Embryonic facial prominence (tissue), 1 donor: ENCODE results near the gene KANK3.

Source experiments
- DNase-seq: peaks from one replicate; pipeline ENCODE4 v3.0.0-alpha.2; 2016; ENCODE audit errors: extremely low spot score

Gene KANK3

GRCh38 chr19:8337728-8338127 lies 5.3 kb downstream of the KANK3 start:
- no peak for DNase-seq

- DNase-seq, result no peak
Observed at GRCh38 chr19:8336660-8337059, 6.4 kb downstream of the KANK3 start.

- no peak for DNase-seq
Observed at GRCh38 chr19:8336072-8336569, 6.9 kb downstream of the KANK3 start.

GRCh38 chr19:8335343-8336071 lies 7.6 kb downstream of the KANK3 start:
- DNase-seq, result no peak

- no peak for DNase-seq
Observed at GRCh38 chr19:8334458-8335342, 8.4 kb downstream of the KANK3 start.

- DNase-seq, result no peak
Observed at GRCh38 chr19:8333767-8334457, 9.2 kb downstream of the KANK3 start.

GRCh38 chr19:8332976-8333766 lies 9.9 kb downstream of the KANK3 start:
- DNase-seq, result no peak

GRCh38 chr19:8331263-8331845 lies 11.7 kb downstream of the KANK3 start:
- DNase-seq, result no peak

GRCh38 chr19:8329996-8330395 lies 13.1 kb downstream of the KANK3 start:
- DNase-seq, result no peak

- no peak for DNase-seq
Observed at GRCh38 chr19:8325454-8325853, 17.6 kb downstream of the KANK3 start.

GRCh38 chr19:8324186-8325050 lies 18.6 kb downstream of the KANK3 start:
- DNase-seq, result no peak

- no peak for DNase-seq
Observed at GRCh38 chr19:8323781-8324185, 19.3 kb downstream of the KANK3 start.

GRCh38 chr19:8322638-8322997 lies 20.4 kb downstream of the KANK3 start:
- no peak for DNase-seq

- no peak for DNase-seq
Observed at GRCh38 chr19:8321986-8322637, 20.9 kb downstream of the KANK3 start.

- DNase-seq, result peak; percentile 98
Observed at GRCh38 chr19:8321067-8321985, 21.7 kb downstream of the KANK3 start, which contains the start of the genes NDUFA7 and RPS28. TSS of gene NDUFA7 (minus strand) at chr19:8321375. CDS start at chr19:8321358, 17 bp downstream. TSS of gene RPS28 (plus strand) at chr19:8321496. CDS start at chr19:8321531, 35 bp downstream.

GRCh38 chr19:8320564-8321066 lies 22.4 kb downstream of the KANK3 start:
- DNase-seq, result no peak

- DNase-seq, result no peak
Observed at GRCh38 chr19:8319807-8320520, 23.1 kb downstream of the KANK3 start.
